Measurements from ENCODE around the gene SHH. TPM values are rescaled to one million over a fixed set of nuclear protein-coding genes. Genes with fewer than 3 reads are reported as not detected.

Gene SHH
- total and polyA plus RNA-seq, 2 of the 4 experiments (the other 2 are of a cell fraction) = under 0.01 to 0.03 TPM

DNA sequence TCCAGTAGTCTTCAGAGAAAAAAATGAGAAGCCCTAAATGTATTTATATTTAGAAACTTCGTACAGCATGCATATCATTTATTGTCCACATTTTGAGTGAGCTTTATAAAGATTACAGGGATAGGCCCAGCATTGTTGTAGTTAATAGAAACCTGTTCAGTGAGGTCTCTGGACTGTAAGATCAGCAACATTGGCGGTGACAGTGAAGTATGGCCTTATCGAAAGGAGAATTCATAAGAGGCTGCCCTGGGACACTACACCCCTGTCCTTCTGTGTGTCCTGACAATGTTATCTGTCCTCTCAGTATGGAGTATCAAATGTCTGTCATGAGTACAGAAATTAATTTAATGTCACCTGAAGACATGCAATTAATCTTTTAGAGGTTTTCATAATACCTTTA lies 57.2 kb downstream of the SHH start:
- Histone ChIP-seq H3K23ac (ENCODE audit: low read depth, low read length) (no peak overlapping the region), H3K4ac (ENCODE audit: low read depth, low read length) (no peak overlapping the region), H4K8ac (ENCODE audit: low read depth in 2 of 2, low read length in 2 of 2) (no peak overlapping the region), H3K79me1 (ENCODE audit: low read depth in 1 of 2, low read length in 2 of 2) (peaks cover 23 to 59% of the 10 kb centered on the region in 2 experiments), H4K5ac (ENCODE audit: low read depth, low read length) (no peak overlapping the region), H3K4me3 (ENCODE audit: insufficient read depth, low read depth, low read length) (no peak overlapping the region), H2BK20ac (ENCODE audit: low read depth, low read length) (no peak overlapping the region), H3K56ac (ENCODE audit: extremely low read depth, insufficient read depth, low read length) (no peak overlapping the region), H3K18ac (ENCODE audit: low read depth, low read length) (no peak overlapping the region), H2AK5ac (ENCODE audit: low read depth, low read length) (no peak overlapping the region), H2BK5ac (ENCODE audit: low read depth, low read length, poor library complexity, severe bottlenecking) (no peak overlapping the region), H3K9me1 (ENCODE audit: insufficient read depth, low read length) (peaks cover 12% of the 10 kb centered on the region; the same call in 1 of the 2 replicates), H3K27me3 (ENCODE audit: control insufficient read depth, insufficient read depth, low read length) (no peaks in the 10 kb centered on the region), H2AK9ac (replicated peaks; ENCODE audit: low read depth, low read length, poor library complexity) (no peak overlapping the region), H3K27ac (ENCODE audit: insufficient read depth, low read length) (no peak overlapping the region), H4K20me1 (ENCODE audit: insufficient read depth, low read length) (peaks cover 36% of the 10 kb centered on the region), H3K4me1 (ENCODE audit: control insufficient read depth, insufficient read depth, low read length) (0 out of 2 replicates have a peak, but pooled peaks cover 2% of the 10 kb centered on the region), H3K9ac (ENCODE audit: low read depth, low read length) (no peak overlapping the region), H2BK120ac (ENCODE audit: low read depth, low read length) (no peak overlapping the region), H3K36me3 (ENCODE audit: control insufficient read depth, insufficient read depth, low read length) (peaks cover 8% of the 10 kb centered on the region; the same call in 1 of the 2 replicates), H2AFZ (replicated peaks; ENCODE audit: low read length, poor library complexity) (no peak overlapping the region), H3K4me2 (ENCODE audit: low read depth, low read length) (no peak overlapping the region), H4K91ac (ENCODE audit: insufficient read depth, low read depth, low read length) (no peak overlapping the region), H2BK15ac (ENCODE audit: low read depth, low read length) (no peak overlapping the region), H3K14ac (replicated peaks; ENCODE audit: low read depth, low read length) (no peak overlapping the region), H3K9me3 (ENCODE audit: control insufficient read depth, insufficient read depth, low read length) (no peaks in the 10 kb centered on the region)
- DNase-seq (no peak), ATAC-seq (ENCODE audit: low read depth) (no peak)
- intact Hi-C loops (cut with micrococcal nuclease) (no loop called here), dilution Hi-C loops (cut with HindIII; ENCODE audit: low sequenced_read_pairs, unreplicated experiment) (no loop called here), in situ Hi-C loops (cut with MboI; ENCODE audit: low sequenced_read_pairs) (loop anchor here (10.0 to 25.0 kb wide), 2 partner anchors 150 to 368 kb away; no protein-coding TSS in a partner anchor)
- no CpG with 5 or more reads among the region's 3 CpGs for WGBS, 2 experiments (ENCODE audit: extremely low coverage in 2 of 2, insufficient read length in 1 of 2)
- TF ChIP-seq RAD21 (IDR thresholded peaks at IDR 0.05; ENCODE audit: low read length) = no peak
- no peak for TF ChIP-seq POLR2A (IDR thresholded peaks at IDR 0.05; ENCODE audit: low read depth, low read length)
- no peak for TF ChIP-seq MXI1 (IDR thresholded peaks at IDR 0.05; ENCODE audit: borderline replicate concordance, low read depth, low read length)
- TF ChIP-seq, protein P1, sequence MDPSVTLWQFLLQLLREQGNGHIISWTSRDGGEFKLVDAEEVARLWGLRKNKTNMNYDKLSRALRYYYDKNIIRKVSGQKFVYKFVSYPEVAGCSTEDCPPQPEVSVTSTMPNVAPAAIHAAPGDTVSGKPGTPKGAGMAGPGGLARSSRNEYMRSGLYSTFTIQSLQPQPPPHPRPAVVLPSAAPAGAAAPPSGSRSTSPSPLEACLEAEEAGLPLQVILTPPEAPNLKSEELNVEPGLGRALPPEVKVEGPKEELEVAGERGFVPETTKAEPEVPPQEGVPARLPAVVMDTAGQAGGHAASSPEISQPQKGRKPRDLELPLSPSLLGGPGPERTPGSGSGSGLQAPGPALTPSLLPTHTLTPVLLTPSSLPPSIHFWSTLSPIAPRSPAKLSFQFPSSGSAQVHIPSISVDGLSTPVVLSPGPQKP (IDR thresholded peaks at IDR 0.05; ENCODE audit: borderline replicate concordance, low read depth, low read length) = no peak
- no peak for TF ChIP-seq RFX5 (IDR thresholded peaks at IDR 0.05; ENCODE audit: low read depth, low read length)
- no peak for TF ChIP-seq NFE2L2 (IDR thresholded peaks at IDR 0.05; ENCODE audit: low read depth, low read length)
- TF ChIP-seq CEBPB (IDR thresholded peaks at IDR 0.05; ENCODE audit: low read depth, low read length) = no peak
- no peak for TF ChIP-seq RCOR1 (IDR thresholded peaks at IDR 0.05; ENCODE audit: insufficient replicate concordance, low read length)
- BruUV-seq (replicated peaks) = no TSS peak
- POLR2A ChIA-PET (ENCODE audit: unreplicated experiment) = no interaction called here
- CTCF ChIA-PET = no interaction called here
